GM19372 (cell line): ENCODE data around the gene DSE.
A peak's percentile ranks its signal among the peaks of the same experiment; 100 is the strongest.

Experiments used
- ATAC-seq: cut with Tn5 transposase; IDR thresholded peaks from one replicate; pipeline ENCODE4 v1.9.1; 2021; ENCODE audit warnings: mild to moderate bottlenecking, low read depth, moderate library complexity; ENCODE audit not compliant: unreplicated experiment

DSE gene

GRCh38 chr6:116385459-116385802 lies 14.7 kb downstream of the DSE start:
- ATAC-seq: no peak

GRCh38 chr6:116385921-116386320 lies 15.2 kb downstream of the DSE start:
- ATAC-seq: no peak

GRCh38 chr6:116386581-116387299 lies 16.0 kb downstream of the DSE start:
- ATAC-seq: no peak

GRCh38 chr6:116387374-116387773 lies 16.6 kb downstream of the DSE start:
- peak; percentile 54 for ATAC-seq

GRCh38 chr6:116388924-116389323 lies 18.2 kb downstream of the DSE start:
- no peak for ATAC-seq

GRCh38 chr6:116389357-116389756 lies 18.6 kb downstream of the DSE start:
- no peak for ATAC-seq

GRCh38 chr6:116390581-116390980 lies 19.8 kb downstream of the DSE start:
- ATAC-seq: peak; percentile 53

- no peak for ATAC-seq
Measured at GRCh38 chr6:116392132-116393013, 21.6 kb downstream of the DSE start.

- peak; percentile 38 for ATAC-seq
Measured at GRCh38 chr6:116393430-116393829, 22.7 kb downstream of the DSE start.

- no peak for ATAC-seq
Measured at GRCh38 chr6:116395647-116396046, 24.9 kb downstream of the DSE start.

- no peak for ATAC-seq
Measured at GRCh38 chr6:116396441-116396840, 25.7 kb downstream of the DSE start.

GRCh38 chr6:116397914-116398313 lies 27.2 kb downstream of the DSE start:
- no peak for ATAC-seq

- ATAC-seq: no peak
Measured at GRCh38 chr6:116398316-116399010, 27.7 kb downstream of the DSE start.

- no peak for ATAC-seq
Measured at GRCh38 chr6:116399287-116399686, 28.5 kb downstream of the DSE start.

GRCh38 chr6:116400328-116400727 lies 29.6 kb downstream of the DSE start:
- ATAC-seq: no peak

- ATAC-seq: no peak
Measured at GRCh38 chr6:116402108-116402937, 31.6 kb downstream of the DSE start.

GRCh38 chr6:116403205-116403604 lies 32.5 kb downstream of the DSE start:
- no peak for ATAC-seq

GRCh38 chr6:116404696-116405095 lies 33.9 kb downstream of the DSE start:
- no peak for ATAC-seq

- peak; percentile 52 for ATAC-seq
Measured at GRCh38 chr6:116405138-116405537, 34.4 kb downstream of the DSE start.

GRCh38 chr6:116405652-116406356 lies 35.1 kb downstream of the DSE start:
- no peak for ATAC-seq
